Measurements from ENCODE around the gene BARD1. TPM values are rescaled to one million over a fixed set of nuclear protein-coding genes. Genes with fewer than 3 reads are reported as not detected.

The BARD1 gene
- total RNA-seq, 2 donors from 2014 or later = 8.4 to 12.0 TPM

DNA sequence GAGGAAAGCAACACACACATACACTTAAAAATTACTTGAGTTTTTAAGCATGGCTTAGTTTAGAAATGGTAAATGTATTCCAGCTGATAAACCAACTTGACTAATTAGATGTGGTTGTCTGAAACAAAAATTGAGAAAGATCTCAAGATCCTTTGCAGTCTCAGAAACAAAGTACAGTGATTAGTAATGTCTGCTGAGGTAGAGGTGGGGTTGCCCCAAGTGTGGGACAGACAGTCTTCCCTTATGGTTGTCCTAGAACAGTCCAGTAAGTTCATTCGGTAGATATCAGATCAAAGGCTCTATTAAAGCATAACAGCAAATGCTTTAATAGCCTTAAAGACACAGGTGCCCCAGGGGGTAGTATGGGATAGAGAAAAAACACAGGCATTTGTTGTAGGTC is 94.5 kb downstream of the BARD1 start:
- no peak for DNase-seq (ENCODE audit: low spot score)
- no peak overlapping the region for H3K4me3 ChIP-seq
- no peaks in the 10 kb centered on the region for H3K4me1 ChIP-seq (replicated peaks)
- intact Hi-C loops (cut with DNase I) = no loop called here
- TF ChIP-seq POLR2AphosphoS5 (IDR thresholded peaks at IDR 0.05) (no peak), POLR2A (IDR thresholded peaks at IDR 0.05) (no peak)
- TF ChIP-seq, protein P1, sequence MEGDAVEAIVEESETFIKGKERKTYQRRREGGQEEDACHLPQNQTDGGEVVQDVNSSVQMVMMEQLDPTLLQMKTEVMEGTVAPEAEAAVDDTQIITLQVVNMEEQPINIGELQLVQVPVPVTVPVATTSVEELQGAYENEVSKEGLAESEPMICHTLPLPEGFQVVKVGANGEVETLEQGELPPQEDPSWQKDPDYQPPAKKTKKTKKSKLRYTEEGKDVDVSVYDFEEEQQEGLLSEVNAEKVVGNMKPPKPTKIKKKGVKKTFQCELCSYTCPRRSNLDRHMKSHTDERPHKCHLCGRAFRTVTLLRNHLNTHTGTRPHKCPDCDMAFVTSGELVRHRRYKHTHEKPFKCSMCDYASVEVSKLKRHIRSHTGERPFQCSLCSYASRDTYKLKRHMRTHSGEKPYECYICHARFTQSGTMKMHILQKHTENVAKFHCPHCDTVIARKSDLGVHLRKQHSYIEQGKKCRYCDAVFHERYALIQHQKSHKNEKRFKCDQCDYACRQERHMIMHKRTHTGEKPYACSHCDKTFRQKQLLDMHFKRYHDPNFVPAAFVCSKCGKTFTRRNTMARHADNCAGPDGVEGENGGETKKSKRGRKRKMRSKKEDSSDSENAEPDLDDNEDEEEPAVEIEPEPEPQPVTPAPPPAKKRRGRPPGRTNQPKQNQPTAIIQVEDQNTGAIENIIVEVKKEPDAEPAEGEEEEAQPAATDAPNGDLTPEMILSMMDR (IDR thresholded peaks at IDR 0.05) = no peak
- H3K27ac ChIP-seq = no peak overlapping the region
- no peaks in the 10 kb centered on the region for H3K36me3 ChIP-seq
- no peaks in the 10 kb centered on the region for H3K9me3 ChIP-seq
- no peaks in the 10 kb centered on the region for H3K27me3 ChIP-seq (replicated peaks; ENCODE audit: insufficient read depth)
- WGBS = 20% methylated on average over 1 of the region's 1 CpG

DNA sequence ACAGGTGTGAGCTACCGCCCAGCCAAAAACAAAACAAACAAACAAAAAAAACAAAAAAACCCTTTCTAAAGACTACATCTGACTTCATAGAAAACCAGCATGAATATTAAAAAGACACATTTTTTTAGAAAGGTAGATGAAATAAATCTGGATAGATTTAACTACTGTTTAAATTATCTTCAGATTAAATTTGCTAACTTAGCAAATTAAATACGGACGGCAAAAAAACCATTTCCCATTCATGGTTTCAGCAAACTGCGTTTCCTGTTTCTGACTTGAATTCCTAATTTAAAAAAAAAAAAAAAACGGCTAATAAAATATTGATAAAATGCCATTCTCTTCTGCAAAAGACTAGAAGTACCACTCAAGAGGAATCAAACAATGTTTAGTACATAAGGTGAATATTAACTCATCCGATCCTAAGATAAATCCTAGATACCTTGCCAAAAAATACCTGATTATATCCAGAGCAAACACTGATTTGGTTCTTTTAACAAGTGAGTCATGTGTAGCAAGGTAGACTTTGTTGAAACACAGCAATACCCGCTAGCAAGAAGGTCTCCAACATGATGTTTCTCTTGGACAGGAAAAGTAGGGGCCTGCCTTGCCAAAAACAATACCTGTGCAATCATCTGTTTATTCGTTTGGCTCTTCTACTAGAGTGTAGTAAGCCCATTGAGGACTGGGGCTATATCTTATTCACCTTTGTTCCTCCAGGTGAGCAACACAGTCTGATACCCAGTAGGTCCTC is 96.2 kb downstream of the BARD1 start:
- 43% methylated on average over 8 of the region's 8 CpGs for WGBS
- Histone ChIP-seq H3K4me1 (replicated peaks) (no peaks in the 10 kb centered on the region), H3K9me3 (no peaks in the 10 kb centered on the region), H3K4me3 (no peak overlapping the region), H3K27me3 (replicated peaks; ENCODE audit: insufficient read depth) (no peaks in the 10 kb centered on the region), H3K36me3 (no peaks in the 10 kb centered on the region), H3K27ac (no peak overlapping the region)
- intact Hi-C loops (cut with DNase I) = no loop called here
- peak; percentile 59 for DNase-seq (ENCODE audit: low spot score)
- TF ChIP-seq, protein P1 (IDR thresholded peaks at IDR 0.05) = no peak
- TF ChIP-seq POLR2AphosphoS5 (IDR thresholded peaks at IDR 0.05) = peak; percentile 74

DNA sequence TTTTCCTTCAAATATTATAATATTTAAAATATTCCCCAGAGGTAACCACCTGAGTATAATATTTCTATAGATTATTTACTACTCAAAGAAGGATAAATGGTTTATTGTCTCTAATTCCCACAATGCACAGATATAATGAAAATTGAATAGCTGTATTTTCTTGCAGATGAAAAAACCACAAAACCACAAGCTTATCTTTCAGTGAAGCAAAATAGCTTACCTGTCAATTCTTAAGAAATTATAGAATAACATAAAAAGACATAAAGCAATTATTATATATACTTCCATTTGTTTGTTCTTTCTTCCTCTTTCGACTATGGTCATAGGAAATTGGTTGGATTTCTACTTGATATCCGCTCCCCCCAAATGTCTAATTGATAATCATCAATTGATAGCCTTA is 98.8 kb downstream of the BARD1 start:
- Histone ChIP-seq H3K27ac (no peak overlapping the region), H3K36me3 (no peaks in the 10 kb centered on the region), H3K4me1 (replicated peaks) (no peaks in the 10 kb centered on the region), H3K9me3 (no peaks in the 10 kb centered on the region), H3K27me3 (replicated peaks; ENCODE audit: insufficient read depth) (no peaks in the 10 kb centered on the region), H3K4me3 (no peak overlapping the region)
- WGBS = 96% methylated on average over 2 of the region's 2 CpGs
- intact Hi-C loops (cut with DNase I) = no loop called here
- TF ChIP-seq POLR2A (IDR thresholded peaks at IDR 0.05) (no peak), POLR2AphosphoS5 (IDR thresholded peaks at IDR 0.05) (no peak)
- TF ChIP-seq, protein P1 (IDR thresholded peaks at IDR 0.05) = no peak
- no peak for DNase-seq (ENCODE audit: low spot score)

DNA sequence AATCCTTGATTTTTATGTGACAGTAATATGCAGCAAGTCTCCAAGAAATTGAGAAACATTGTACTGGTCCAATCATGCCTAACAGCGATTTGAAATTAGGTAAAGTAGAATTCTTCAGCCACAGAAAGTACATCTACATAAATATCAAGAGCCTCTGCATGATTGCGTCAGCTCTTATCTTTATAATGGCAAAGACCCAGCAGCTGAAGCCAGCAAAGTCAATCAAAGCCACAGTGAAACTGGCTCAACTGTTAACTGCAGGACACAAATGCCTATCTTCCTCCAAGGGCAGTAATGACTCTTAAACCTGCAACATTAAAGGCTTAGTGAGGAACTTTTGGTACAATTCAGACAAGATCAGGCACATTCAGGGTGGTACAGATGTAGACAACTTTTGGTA is 102.5 kb downstream of the BARD1 start:
- no peaks in the 10 kb centered on the region for H3K4me1 ChIP-seq (replicated peaks)
- H3K27ac ChIP-seq = no peak overlapping the region
- peak; percentile 36 for TF ChIP-seq POLR2AphosphoS5 (IDR thresholded peaks at IDR 0.05)
- TF ChIP-seq, protein P1 (IDR thresholded peaks at IDR 0.05) = no peak
- TF ChIP-seq POLR2A (IDR thresholded peaks at IDR 0.05) = no peak
- intact Hi-C loops (cut with DNase I) = no loop called here
- no peak overlapping the region for H3K4me3 ChIP-seq
- no peaks in the 10 kb centered on the region for H3K27me3 ChIP-seq (replicated peaks; ENCODE audit: insufficient read depth)
- WGBS = 39% methylated on average over 2 of the region's 2 CpGs
- H3K9me3 ChIP-seq = no peaks in the 10 kb centered on the region
- H3K36me3 ChIP-seq = no peaks in the 10 kb centered on the region
- DNase-seq (ENCODE audit: low spot score) = peak; percentile 47

DNA sequence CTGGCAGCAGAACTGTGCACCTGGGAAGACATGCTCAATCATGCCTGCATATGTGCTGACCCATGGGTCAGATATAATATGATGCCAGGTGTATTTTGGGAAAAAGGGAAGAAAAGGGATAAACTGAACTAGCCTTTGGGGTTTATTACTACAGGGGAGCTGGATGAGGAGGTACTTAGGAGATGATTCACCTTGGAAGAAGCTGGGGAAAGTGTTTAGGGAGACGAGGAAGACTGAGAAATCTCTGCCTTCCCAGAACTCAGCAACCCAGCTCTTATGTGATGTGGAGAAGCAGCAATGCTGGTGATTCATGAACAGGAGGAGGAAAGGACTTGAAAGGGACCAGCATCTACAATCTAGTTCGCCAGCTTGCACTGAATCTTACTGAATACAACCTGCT is 110.2 kb downstream of the BARD1 start:
- TF ChIP-seq, protein P1 (IDR thresholded peaks at IDR 0.05) = no peak
- no peak for TF ChIP-seq POLR2A (IDR thresholded peaks at IDR 0.05)
- no peak for TF ChIP-seq POLR2AphosphoS5 (IDR thresholded peaks at IDR 0.05)
- 62% methylated on average over 2 of the region's 2 CpGs for WGBS
- Histone ChIP-seq H3K4me1 (replicated peaks) (no peaks in the 10 kb centered on the region), H3K9me3 (no peaks in the 10 kb centered on the region), H3K27me3 (replicated peaks; ENCODE audit: insufficient read depth) (no peaks in the 10 kb centered on the region), H3K36me3 (no peaks in the 10 kb centered on the region), H3K4me3 (no peak overlapping the region), H3K27ac (no peak overlapping the region)
- no peak for DNase-seq (ENCODE audit: low spot score)
- intact Hi-C loops (cut with DNase I) = no loop called here
